ENCODE measurements around the gene STX5.
"Not testable (repeated sequence)": the region's sequence is repeated elsewhere in the genome, so short reads cannot be mapped to it uniquely, and the experiment has no call there.

DNA sequence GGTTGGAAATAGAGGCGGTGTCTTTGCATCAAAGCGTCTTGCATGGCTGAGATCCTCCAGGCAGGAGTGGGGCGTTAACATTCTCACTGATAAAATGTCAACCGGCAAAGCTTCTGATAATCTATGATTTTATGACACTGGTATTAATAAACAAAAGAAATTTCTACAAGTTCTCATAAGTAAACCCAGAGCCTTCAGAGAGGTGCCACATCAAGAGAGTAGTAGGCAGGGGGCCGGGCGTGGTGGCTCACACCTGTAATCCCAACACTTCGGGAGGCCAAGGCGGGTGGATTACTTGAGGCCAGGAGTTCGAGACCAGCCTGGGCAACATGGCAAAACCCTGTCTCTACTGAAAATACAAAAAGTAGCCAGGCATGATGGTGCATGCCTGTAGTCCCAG is 11.0 kb upstream of the STX5 start:
- TF ChIP-seq, protein P1, sequence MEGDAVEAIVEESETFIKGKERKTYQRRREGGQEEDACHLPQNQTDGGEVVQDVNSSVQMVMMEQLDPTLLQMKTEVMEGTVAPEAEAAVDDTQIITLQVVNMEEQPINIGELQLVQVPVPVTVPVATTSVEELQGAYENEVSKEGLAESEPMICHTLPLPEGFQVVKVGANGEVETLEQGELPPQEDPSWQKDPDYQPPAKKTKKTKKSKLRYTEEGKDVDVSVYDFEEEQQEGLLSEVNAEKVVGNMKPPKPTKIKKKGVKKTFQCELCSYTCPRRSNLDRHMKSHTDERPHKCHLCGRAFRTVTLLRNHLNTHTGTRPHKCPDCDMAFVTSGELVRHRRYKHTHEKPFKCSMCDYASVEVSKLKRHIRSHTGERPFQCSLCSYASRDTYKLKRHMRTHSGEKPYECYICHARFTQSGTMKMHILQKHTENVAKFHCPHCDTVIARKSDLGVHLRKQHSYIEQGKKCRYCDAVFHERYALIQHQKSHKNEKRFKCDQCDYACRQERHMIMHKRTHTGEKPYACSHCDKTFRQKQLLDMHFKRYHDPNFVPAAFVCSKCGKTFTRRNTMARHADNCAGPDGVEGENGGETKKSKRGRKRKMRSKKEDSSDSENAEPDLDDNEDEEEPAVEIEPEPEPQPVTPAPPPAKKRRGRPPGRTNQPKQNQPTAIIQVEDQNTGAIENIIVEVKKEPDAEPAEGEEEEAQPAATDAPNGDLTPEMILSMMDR (IDR thresholded peaks at IDR 0.05 in 4 of 5, conservative IDR thresholded peaks at IDR 0.05 in 1 of 5): not testable (repeated sequence)
- TF ChIP-seq POLR2A (IDR thresholded peaks at IDR 0.05): not testable (repeated sequence)
